ENCODE results near the gene GPR156. TPM values are rescaled to one million over a fixed set of nuclear protein-coding genes. Genes with fewer than 3 reads are reported as not detected.

Gene GPR156
- total and polyA plus RNA-seq, 9 of the 15 experiments (the other 6 are each of a cell fraction or from before 2014, with no cell fraction given) = 0.07 to 0.14 (median 0.12) TPM; not detected in 5

- TF ChIP-seq, protein P1, sequence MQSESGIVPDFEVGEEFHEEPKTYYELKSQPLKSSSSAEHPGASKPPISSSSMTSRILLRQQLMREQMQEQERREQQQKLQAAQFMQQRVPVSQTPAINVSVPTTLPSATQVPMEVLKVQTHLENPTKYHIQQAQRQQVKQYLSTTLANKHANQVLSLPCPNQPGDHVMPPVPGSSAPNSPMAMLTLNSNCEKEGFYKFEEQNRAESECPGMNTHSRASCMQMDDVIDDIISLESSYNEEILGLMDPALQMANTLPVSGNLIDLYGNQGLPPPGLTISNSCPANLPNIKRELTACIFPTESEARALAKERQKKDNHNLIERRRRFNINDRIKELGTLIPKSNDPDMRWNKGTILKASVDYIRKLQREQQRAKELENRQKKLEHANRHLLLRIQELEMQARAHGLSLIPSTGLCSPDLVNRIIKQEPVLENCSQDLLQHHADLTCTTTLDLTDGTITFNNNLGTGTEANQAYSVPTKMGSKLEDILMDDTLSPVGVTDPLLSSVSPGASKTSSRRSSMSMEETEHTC (IDR thresholded peaks at IDR 0.05) = no peak
- no peak for TF ChIP-seq NCOA6 (IDR thresholded peaks at IDR 0.05)
- TF ChIP-seq DMBX1 (CRISPR knock-in tag; IDR thresholded peaks at IDR 0.05; ENCODE audit: borderline replicate concordance) = no peak
Measured at GRCh38 chr3:120161902-120162301, 123.1 kb downstream of the GPR156 start (continued).

GRCh38 chr3:120160050-120160449 lies 125.0 kb downstream of the GPR156 start:
- Histone ChIP-seq H3K79me2 (ENCODE audit: control insufficient read depth, insufficient read depth, low read length) (no peaks in the 10 kb centered on the region), H3K9me3 (replicated peaks; ENCODE audit: control insufficient read depth, insufficient read depth, low read depth, low read length) (no peaks in the 10 kb centered on the region), H3K36me3 (ENCODE audit: control insufficient read depth, insufficient read depth, low read length) (no peaks in the 10 kb centered on the region), H4K20me1 (replicated peaks; ENCODE audit: control insufficient read depth, insufficient read depth, low read length) (no peaks in the 10 kb centered on the region), H3K4me1 (replicated peaks in 1 of 2; ENCODE audit: control insufficient read depth in 2 of 2, insufficient read depth in 2 of 2, low read length in 2 of 2) (0 out of 5 replicates have a peak, but pooled peaks cover 0 to 4% of the 10 kb centered on the region in 2 experiments), H3K27me3 (ENCODE audit: control insufficient read depth in 2 of 2, insufficient read depth in 2 of 2, low read length in 2 of 2) (no peaks in the 10 kb centered on the region; a peak in 1 of 5 replicates), H3K27ac (ENCODE audit: extremely low read depth, low read depth, low read length) (no peak overlapping the region), H3K4me3 (no peak overlapping the region), H3K9me1 (ENCODE audit: control insufficient read depth, insufficient read depth, low read length) (no peaks in the 10 kb centered on the region), H2AFZ (ENCODE audit: low read depth, low read length) (no peak overlapping the region), H3K4me2 (ENCODE audit: insufficient read depth, low read length) (no peak overlapping the region), H3K9ac (ENCODE audit: insufficient read depth in 1 of 2, low read depth in 2 of 2, low read length in 2 of 2) (no peak overlapping the region)
- in situ Hi-C loops (cut with MboI) = no loop called here
- 0% methylated on average over 1 of the region's 1 CpG for WGBS (ENCODE audit: insufficient coverage, low coverage, missing lambda C conversion rate)
- intact Hi-C loops (cut with micrococcal nuclease) = no loop called here
- no peak for FAIRE-seq
- peak; percentile 81 for ATAC-seq
- CTCF ChIA-PET (ENCODE audit: low intra/inter-chr PET ratio) = no interaction called here
- no peak for DNase-seq (ENCODE audit: extremely low read depth in 1 of 4, low spot score in 3 of 4)
- POLR2A ChIA-PET = no interaction called here
- BruUV-seq (replicated peaks) = no TSS peak
- TF ChIP-seq ETV1 (tag; conservative IDR thresholded peaks at IDR 0.05; ENCODE audit: low read depth) = 0 out of 2 replicates have a peak, but pooled peaks have one; percentile 22
- TF ChIP-seq, protein P2, sequence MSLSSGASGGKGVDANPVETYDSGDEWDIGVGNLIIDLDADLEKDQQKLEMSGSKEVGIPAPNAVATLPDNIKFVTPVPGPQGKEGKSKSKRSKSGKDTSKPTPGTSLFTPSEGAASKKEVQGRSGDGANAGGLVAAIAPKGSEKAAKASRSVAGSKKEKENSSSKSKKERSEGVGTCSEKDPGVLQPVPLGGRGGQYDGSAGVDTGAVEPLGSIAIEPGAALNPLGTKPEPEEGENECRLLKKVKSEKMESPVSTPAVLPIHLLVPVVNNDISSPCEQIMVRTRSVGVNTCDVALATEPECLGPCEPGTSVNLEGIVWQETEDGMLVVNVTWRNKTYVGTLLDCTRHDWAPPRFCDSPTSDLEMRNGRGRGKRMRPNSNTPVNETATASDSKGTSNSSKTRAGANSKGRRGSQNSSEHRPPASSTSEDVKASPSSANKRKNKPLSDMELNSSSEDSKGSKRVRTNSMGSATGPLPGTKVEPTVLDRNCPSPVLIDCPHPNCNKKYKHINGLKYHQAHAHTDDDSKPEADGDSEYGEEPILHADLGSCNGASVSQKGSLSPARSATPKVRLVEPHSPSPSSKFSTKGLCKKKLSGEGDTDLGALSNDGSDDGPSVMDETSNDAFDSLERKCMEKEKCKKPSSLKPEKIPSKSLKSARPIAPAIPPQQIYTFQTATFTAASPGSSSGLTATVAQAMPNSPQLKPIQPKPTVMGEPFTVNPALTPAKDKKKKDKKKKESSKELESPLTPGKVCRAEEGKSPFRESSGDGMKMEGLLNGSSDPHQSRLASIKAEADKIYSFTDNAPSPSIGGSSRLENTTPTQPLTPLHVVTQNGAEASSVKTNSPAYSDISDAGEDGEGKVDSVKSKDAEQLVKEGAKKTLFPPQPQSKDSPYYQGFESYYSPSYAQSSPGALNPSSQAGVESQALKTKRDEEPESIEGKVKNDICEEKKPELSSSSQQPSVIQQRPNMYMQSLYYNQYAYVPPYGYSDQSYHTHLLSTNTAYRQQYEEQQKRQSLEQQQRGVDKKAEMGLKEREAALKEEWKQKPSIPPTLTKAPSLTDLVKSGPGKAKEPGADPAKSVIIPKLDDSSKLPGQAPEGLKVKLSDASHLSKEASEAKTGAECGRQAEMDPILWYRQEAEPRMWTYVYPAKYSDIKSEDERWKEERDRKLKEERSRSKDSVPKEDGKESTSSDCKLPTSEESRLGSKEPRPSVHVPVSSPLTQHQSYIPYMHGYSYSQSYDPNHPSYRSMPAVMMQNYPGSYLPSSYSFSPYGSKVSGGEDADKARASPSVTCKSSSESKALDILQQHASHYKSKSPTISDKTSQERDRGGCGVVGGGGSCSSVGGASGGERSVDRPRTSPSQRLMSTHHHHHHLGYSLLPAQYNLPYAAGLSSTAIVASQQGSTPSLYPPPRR (CRISPR knock-in tag; IDR thresholded peaks at IDR 0.05; ENCODE audit: borderline replicate concordance) = no peak
- TF ChIP-seq ZNF778 (CRISPR knock-in tag; IDR thresholded peaks at IDR 0.05) = no peak
- TF ChIP-seq EP300 (IDR thresholded peaks at IDR 0.05; ENCODE audit: low read length) = peak; percentile 70; the same call in 1 of the 2 replicates
- TF ChIP-seq CEBPB (tag; IDR thresholded peaks at IDR 0.05) = peak; percentile 77
- TF ChIP-seq HBP1 (CRISPR knock-in tag; IDR thresholded peaks at IDR 0.05) = no peak
- peak; percentile 68; the same call in 1 of the 2 replicates for TF ChIP-seq ZNF589 (CRISPR knock-in tag; IDR thresholded peaks at IDR 0.05; ENCODE audit: low read depth)
- no peak for TF ChIP-seq ZBTB49 (CRISPR knock-in tag; IDR thresholded peaks at IDR 0.05; ENCODE audit: borderline replicate concordance)

Measured in K562 (cell line).